HG03354 (cell line): Measurements from ENCODE around the gene TRIO.

Experiments used
- ATAC-seq: cut with Tn5 transposase; IDR thresholded peaks from one replicate; pipeline ENCODE4 v1.9.1; 2021; ENCODE audit warnings: mild to moderate bottlenecking; ENCODE audit not compliant: unreplicated experiment, poor library complexity, severe bottlenecking

The TRIO gene

DNA sequence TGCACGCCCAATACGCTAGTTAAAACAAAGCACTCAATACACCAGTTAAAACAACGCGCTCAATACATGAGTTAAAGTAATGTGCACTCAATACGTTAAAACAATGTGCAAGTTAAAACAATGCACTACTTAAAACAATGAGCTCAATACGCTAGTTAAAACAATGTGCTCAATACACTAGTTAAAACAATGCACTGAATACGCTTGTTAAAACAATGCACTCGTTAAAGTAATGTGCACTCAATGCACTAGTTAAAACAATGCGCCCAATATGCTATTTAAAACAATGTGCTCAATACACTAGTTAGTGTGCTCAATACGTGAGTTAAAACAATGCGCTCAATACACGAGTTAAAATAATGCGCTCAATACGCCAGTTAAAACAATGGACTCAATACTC, 185.0 kb downstream of the TRIO start:
- no peak for ATAC-seq

DNA sequence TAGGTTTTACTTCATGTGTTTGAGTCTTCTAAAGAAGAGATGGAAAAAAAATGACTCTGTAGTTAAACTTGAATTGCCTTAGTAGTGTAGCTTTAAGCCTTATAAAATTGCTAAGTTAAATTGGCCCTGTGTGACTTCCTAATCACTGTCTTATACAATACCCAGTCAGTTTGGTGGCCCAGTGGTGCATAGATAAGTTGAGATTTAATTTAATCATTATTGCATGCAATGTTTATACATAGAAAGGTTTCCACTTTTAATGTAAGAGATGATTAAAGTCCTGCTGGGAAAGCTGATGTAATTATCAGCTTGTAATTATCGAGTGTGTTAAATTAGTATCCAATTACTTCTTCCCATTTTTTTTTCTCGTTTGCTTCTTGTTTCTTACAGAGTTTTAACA, 187.1 kb downstream of the TRIO start:
- no peak for ATAC-seq

DNA sequence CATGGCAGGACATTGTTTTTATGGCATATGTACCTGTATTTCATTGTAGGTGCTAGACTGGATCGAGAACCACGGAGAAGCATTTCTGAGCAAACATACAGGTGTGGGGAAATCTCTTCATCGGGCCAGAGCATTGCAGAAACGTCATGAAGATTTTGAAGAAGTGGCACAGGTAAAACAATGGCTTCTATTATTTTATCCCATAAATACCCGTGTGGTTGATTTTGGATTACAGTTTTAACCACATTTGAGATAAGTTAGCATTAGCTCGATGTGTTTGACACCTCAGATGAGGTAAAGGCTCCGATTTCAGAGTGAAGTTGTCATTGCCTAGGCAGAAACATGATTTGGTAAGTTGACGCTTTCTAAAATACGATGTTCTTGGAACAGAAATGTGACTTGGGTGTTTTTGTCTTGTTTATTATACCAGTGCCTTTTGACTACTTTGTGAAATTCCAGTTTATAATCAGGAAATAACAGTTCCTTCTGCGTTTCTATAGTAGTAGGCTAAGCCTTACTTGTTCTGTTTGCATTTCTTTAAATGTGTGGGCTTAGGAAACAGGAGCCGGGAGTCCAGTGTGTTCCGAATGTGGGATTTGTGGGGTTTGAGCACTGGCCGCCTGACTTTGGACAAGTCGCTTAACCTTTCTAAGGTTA, 187.7 kb downstream of the TRIO start:
- no peak for ATAC-seq

DNA sequence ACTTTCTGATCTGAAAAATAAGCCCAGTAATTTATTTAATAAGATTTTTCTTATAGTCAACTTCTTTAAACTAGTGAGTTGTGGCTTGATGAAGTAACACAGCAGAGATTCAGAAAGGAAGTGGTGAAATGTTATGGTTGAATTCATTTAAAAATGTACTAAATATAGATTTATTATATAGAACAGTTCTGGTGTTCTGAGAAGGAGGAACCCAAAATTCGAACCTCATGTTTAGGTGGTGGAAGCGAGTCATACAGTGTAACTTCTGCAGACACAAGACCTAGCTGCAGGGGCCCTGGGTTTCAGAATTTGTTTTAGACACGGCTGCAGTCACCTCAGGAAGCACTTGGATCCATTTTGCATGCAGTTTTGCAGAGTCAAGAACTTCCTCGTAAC, 188.2 kb downstream of the TRIO start:
- ATAC-seq: peak; percentile 61

DNA sequence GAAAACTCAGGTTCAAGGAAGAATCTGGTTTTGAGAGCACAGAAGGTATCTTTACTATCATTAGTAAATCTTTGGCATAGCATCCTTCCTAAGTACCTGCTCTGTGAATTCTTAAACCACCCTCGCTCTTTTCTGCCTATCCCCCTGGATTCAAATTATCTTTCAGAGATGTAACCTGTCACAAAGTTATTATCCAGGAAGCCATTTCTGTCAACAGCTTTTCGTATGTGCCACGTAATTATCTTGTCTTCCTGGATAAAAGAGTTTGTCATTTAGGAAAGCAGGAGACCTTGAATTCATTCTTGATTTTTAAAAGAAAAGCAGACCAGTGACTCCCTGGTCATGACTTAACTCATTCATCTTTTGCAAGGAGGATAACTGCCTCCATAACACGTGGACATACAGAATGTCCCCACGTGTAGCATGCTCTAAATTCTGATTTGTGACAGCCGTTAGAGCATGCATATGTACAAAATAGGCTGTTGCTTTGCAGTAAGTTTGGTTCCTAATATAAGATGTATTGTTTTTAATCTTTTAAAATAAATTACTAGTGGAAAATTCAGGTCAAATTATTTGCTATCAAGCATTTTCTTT, 189.0 kb downstream of the TRIO start:
- ATAC-seq: no peak

DNA sequence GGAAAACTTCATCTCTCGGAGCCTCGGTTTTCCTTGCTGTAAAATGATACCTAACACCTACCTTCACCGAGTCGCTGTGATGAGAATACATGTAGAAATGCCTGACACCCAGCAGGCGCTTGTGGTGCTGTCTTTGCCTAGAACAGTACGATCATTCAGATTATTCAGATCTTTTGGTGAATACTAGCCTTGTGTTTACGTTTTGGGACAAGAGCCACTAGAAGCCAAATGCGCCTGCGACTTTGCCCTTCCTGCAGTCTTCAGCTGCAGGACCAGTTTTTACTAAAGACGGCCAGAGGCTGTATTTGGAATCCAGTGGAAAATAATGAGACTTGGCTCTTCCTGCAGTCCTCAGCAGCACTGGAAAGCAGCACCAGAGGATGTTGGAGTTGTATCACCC, 189.6 kb downstream of the TRIO start:
- no peak for ATAC-seq

DNA sequence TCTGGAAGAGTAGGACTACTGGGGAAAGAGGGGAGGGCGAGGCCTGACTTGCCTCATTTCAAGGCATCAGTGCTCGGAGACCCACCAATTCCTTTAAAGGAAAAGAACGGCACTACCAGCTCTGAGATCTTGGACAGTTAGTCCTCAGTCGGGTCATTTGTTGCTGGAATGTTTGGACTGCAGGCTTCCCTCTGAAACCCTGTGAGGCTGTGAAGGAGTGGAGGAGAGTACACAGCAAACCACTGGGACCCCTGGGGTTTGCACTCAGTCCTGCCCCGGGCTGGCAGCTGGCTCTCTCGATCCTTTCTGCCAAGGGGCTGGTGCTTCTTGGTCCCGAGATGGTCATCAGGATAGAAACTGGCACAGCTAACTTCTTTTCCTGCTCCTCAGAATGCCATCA, 194.5 kb downstream of the TRIO start:
- ATAC-seq: no peak

DNA sequence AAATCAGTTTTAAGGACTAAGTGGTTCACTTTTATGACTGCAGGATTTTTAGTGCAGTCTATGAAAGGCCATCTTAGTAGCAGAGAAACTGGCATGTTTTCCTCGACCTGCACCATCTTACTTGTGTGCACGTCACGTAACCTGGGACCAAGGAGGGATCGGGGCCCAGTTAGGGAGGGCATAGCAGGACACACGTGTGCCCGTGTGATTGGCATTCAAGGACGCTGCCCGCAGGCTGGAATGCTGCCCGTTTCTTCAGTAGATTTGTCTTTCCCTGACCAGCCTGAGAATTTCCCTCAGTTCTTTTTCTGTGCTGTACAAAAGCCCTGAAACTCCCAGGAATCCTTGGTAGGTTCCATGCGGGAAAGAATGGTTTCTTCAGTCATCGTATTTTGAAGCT, 196.3 kb downstream of the TRIO start:
- no peak for ATAC-seq

DNA sequence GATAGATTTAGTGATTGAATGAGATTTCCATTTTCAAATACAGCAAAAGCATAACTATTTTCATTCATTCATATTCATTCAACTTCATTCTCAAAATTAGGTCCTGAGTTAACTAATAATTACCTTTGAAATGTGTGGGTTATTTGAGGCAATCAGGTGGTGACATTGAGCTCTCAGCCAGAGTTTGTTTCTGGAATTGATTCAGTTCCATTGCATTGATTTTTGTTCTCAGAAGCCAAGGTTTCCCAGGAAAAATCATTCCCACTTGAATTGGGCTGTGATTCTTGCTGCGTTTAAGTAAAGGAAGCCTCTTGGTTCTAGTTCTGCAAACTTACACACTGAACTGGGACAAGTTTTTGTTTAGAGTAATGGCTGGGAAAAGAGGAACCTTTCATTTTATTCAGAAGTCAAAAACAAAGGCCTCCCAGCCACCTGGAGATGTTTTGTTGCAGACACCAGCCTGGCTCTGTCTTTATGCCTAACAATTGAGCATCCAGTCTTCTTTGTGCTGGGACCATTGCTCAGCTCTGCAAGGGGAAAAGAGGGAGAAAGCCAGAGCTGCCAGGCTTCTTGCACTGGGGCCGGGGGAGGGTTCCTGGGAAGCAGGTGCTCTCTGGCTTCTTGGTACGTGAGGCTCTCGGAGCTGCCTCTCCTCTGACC, 198.6 kb downstream of the TRIO start:
- peak; percentile 11 for ATAC-seq

DNA sequence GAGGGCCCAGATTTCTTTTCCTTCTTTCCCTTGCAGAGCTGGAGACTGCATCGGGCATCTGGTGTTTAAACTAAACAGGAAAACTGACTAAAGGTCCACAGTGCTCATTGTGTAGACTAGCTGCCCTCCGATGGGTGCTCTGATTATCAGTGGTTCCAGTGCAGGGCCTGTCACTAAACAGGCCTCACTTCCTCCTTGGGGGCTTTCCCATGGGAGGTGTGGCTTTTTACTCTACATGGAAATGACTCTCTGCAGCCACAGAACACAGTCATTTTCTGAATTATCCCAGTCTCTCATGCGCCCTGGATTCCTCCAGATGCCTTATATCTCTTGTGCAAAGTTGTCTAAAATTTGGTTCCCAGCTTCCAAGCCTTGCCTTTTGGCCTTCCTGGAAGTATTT, 199.2 kb downstream of the TRIO start:
- peak; percentile 95 for ATAC-seq

DNA sequence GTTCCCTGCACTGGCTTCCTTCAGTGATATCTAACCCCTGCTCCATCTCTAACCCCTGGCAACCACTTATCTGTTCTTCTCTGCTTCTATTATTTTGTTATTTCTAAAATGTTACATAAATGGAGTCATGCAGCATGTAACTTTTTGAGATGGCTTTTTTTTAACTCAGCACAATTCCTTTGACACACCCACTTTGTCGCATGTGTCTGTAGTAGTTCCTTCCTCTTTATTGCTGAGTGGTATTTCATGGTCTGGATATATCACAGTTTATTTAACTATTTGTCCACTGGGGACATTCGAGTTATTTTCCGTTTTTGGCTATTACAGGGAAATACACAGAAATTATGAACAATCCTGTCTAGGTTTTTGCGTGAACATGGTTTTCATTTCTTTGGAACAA, 200.2 kb downstream of the TRIO start:
- no peak for ATAC-seq

DNA sequence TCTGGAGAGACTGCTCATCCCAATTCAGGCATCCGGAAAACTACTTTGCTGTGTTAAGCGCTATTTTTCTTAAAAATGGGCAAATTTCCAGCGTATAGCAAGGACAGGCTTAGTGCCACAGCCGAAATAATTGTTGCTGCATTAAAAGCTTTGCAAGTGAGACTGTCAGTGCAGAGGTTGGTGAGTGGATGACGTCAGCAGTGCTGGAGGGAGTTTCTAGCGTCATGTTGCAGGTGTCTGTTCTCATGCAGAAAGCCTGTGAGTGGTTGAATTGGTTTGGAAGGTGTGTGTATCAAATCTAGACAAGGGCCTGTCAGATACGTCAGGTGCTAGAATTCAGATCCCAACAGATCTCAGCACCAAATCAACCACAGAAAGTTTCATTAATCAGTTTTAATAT, 204.4 kb downstream of the TRIO start:
- ATAC-seq: no peak

DNA sequence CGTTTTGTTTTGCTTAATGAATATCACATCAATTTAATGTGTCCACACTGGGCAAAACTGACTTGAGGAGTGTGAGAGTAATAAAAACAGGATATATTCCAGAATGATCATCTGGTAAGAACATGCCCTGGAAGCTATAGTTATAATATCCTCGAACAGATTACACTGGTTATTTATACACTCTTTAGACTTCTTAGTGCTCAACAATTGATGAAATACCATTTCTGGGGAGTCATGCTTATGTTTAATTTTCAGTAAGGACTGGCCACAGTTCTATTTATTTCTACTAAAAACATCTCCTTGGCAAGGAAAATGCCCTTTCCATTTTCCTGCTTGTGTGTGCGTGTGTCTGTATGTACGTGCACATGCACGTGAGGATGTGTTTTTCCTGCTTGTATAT, 205.0 kb downstream of the TRIO start:
- no peak for ATAC-seq

DNA sequence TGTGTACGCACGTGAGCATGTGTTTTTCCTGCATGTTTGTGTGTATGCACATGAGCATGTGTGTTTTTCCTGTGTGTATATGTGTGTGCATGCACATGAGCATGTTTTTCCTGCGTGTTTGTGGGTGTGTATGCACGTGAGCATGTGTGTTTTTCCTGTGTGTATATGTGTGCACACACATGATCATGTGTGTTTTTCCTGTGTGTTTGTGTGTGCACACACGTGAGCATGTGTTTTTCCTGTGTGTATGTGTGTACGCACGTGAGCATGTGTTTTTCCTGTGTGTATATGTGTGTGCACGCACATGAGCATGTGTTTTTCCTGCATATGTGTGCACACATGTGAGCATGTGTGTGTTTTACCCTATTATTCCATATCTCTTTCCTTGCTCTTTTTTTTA, 205.9 kb downstream of the TRIO start:
- ATAC-seq: no peak

DNA sequence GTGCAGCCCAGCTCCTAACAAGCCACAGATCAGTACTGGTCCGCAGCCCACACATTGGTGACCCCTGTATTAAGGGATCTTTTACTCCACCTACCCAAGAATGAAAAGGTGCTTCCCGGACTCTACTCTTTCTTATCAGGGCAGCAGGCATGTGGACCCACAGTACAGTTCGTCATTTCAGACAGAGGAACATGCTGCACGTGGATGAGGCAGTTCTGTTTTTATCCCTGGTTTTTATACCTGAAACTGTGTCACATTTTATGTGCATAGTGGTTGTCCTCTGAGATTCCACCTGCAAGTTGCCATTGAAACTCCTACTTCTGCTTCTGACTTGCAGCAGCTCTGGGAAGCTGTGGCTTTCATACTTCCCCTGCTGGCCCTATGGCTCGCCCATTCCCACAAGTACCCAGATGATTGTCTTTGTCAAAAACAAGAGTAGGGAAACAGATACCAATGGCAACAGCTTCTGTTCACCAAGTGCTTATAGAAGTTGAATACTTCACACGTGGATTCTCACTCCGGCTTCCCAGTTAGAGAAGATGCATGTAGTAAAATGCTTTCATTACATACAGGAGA, 208.0 kb downstream of the TRIO start:
- ATAC-seq: no peak

DNA sequence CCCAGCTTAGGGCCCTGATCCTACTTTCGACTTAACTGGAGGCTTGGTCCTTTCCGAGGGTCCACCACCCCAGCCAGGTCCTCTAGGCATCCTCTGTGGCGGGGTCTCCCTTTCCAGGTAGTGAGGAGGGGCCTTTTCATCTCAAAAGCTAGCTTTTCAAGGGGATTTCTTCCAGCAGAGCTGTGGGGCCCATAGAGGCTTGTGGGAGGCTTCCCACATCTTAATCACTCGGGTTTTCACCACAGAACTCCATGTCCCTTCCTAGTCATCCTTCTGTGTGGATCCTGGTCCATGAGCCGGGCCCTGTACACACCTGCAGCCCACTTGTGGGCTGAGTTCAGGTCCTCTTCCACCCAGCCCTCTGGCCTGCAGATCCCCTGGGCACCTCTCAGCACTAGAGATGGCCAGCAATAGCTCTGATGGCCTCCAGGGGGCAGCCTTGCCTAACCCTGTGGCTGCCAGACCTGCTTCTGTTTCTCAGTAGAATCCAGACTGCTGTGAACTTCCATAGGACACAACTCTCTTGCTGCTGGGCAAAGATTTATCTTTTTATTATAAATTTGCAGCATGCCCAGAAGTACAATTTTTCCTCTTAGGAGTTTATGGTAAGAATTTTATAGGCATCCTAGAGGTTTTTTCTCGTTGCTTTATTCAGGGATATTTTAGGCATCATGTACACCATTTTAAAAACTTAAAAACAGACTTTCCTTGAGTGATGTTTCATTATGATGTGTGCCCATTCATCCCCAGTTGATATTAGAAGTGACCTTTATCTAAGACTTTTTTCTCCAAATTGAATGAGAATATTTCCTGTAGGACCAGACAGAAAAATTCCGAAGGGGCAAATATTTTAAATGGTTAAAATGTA, 208.9 kb downstream of the TRIO start:
- peak; percentile 95 for ATAC-seq

DNA sequence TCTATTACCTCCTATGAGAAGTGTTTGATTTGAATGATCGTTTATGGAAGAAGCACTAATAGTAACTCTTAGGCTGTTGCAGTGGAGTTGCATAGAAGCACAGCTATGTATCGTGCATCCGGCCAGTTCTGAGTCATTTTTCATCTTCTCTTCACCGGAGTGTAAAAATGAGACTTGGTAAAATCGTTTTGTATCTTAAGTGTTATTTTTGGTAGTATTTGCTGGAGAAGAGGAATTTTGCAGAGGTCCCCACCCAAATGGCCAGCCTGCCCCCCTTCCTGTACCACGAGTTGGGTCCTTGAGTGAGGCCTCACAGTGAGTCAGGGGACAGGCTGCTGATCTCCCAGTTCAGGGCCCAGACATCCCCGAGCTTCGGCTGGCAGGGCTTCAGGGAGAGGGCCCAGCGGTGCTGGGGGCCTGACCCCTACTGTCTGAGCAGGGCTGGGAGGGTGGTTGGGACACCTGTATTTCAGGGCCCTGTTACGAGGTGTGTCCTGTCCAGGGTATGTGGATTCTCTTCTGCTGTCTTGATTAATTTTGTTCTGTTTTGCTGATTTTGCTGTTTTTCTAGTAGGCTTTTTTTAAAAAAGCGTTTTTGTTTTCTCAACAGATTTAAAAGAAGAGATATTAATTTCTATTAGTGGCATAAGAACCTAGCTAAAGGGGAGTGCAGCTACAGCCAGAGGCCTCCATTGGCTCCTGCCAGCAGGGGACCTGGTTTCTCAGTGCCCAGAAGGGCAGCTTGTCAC, 210.8 kb downstream of the TRIO start:
- no peak for ATAC-seq

DNA sequence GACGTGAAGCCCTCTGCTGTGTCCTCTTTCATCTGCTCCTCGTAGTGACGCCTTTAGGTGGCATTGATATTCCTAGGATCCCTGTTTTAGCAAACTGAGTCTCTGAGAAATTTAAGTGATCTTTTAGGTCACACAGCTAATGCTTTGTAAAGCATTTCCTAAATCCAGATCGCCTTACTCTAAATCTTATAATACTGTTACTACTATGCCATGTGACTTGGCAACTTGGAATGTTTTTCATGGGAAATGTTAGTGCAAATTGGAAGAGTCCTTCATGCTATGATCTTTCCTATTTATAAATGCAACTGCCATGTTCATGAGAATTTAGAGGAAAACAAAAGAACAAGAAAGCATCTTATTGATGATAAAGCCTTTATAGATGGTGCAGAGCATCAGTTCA, 212.2 kb downstream of the TRIO start:
- ATAC-seq: no peak

DNA sequence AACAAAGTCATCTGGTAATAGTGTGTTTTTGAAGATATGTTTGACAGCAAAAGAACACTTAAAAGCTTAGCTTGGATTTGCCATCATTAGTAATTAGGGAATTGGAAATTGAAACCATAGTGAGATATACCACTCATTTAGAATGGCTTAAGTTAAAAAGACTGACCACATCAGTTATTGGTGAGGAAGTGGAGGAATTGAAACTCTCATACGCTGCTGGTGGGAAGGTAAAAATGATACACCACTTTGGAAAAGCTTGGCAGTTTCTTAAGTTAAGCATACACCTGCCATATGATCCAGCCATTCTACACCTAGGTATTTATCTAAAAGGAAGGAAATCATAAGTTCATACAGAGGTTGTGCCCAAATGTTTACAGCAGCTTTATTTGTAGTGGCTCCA, 213.2 kb downstream of the TRIO start:
- ATAC-seq: no peak

DNA sequence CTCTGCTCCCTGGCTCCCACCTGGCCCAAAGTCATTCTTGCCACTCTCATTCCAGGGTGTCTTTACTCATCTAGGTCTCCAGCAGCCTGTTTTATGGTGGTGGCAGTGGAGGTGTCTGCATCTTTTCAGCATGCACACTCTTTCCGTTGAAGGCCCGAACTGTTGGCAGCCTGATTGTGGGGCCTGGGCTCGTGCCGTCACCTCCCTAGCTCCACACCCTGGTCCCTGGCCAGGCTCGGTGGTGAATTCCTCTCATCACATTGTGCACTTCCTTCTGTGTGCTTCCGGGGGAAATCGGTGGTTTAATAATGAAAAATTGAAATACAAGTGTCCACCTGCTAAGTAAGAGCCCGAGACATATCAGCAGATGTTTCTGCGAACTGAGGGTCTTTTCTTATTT, 214.3 kb downstream of the TRIO start:
- no peak for ATAC-seq
